RPMI8226 (cell line): ENCODE results near the gene PRPSAP2.

ENCODE experiments used
- DNase-seq: peaks from one replicate; pipeline ENCODE4 v3.0.0-alpha.2; 2015

The PRPSAP2 gene

DNA sequence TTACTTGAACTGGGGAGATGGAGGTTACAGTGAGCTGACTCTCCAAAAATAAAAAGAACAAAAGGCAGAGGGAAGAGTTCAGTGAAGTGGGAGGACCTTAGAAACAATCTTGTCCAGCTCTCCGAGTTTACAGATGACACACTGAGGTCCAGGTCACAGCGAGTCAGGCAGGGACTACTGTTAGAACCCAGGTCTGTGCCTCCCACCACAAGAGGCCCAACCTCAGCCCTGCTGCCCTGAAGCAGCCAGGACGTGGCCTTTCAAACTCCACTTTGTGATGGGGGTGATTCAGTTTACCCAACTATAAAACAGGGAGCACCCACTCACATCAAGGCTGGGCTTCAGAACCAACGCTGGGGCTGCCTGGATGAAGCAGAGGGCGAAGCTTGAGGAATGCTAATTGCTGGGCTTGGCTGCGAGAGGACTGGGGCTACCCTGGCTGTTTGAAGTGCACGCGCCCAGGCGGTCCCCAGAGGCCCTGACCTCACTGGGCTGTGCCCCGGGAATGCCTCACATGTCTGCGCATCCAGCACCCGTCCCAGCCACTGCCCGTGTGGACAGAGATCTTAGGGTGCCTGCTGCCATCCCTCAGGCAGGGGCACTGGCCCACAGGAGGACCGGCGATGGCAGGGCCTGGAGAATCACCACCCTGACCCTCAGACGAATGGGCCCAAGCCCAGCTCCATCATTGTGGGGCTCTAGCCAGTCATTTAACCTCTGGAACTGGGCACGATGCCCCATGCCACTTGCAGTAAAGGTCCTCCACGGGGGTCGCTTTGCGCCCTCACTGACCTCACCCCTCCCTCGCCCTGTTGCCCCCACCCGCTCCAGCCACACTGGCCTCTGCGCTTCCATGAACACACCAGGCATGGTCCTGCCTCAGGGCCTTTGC, 105.4 kb downstream of the PRPSAP2 start:
- DNase-seq = no peak

DNA sequence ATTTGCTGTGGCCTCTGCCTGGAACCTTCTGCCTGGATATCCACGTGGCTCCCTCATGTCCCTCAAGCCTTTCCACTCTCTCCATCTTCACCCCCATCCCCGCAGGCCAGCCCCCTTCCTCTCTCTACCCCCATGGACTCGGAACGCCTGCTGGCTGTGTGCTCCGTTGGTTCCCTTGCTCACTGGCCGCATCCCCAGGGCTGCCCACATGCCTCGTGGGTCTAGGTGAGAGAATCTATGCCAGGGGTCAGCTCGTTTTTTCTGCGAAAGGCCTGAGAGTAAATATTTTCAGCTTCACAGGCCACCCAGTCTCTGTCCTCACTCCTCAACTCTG, 106.1 kb downstream of the PRPSAP2 start:
- DNase-seq = no peak

DNA sequence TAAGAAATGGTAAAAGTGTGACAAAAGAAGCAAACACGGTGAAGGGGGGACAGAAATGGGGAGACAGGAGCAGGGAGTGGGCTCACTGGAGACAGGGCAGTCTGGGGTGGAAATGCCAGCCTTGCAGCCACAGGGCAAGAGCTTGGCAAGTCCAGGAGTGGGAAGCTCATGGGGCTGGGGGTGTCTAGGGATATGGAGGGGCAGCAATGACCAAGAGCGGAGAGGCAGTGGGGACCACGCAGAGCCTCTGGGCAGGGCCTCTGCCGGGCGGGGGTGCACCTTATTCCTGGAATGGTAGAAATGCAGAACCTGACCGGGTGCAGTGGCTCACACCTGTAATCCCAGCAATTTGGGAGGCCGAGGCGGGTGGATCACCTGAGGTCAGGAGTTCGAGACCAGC, 106.6 kb downstream of the PRPSAP2 start:
- no peak for DNase-seq

DNA sequence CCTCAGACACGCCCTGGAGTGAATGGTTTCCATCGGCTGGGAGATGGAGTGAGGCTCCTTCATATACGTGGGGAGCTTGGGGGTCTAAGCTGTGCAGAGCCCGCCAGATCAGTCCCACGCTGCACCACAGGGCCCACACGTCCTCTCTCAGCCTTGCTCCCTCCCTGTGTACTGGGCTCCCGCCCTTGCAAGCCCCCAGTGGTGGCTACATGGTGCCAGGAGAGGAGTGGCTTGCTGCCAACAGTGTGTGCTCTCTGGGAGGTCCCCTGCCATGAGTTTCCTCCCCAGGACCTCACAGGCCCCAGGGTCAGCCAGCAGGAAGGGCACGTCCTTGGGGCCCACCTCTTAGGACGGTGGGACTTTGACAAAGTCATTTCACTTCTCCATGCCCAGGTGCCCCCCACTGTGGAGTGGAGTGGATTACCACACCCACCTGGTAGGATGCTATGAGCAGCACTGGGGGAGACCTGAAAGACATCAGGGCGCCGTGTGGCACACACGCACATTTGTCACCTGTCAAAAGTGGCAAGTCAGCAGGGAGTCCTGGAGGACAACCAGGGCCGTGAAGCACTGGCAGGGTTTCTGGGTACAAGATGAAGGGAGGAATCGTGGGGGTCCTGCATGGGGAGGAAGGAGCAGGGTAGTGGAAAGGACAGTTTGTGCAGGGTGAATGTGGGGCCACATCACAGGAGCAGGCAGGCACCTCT, 107.8 kb downstream of the PRPSAP2 start:
- peak; percentile 21 for DNase-seq

DNA sequence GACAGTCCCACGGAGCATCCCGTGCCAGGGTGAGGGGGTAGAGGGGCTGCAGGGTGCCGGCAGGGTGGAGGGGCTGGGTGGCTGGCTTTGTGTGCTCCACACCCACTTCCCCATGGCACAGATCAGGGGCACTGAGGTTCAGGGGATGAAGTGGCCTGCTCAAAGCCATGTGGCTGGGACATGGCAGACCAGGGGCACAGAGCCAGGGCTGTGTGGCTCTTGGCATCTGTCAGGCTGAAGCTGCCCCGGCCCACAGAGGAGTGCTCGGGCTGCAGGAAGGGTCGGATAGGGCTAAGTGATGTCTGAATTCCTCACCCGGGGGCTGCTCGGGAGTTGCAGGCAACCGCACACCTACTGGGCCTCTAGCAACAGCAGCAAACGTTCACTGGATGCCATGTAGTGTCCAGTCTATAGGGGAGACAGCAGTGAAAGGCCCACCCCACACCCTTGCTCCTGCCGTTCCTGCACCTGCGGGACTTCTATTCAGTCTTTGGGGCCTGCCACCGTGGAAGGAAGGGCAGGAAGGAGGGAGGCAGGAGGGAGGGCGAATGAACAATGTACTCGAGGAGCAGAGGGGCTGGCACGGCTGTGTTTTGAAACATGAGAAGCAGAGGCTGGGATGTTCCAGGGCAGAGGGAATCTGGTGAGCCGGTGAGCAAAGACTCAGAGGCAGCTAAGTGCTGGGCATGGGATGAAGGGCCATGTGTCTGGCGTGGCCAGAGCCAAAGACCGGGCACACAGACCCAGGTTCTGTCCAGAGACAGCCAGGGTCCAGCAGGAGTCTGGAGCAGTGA, 109.1 kb downstream of the PRPSAP2 start:
- DNase-seq = no peak

DNA sequence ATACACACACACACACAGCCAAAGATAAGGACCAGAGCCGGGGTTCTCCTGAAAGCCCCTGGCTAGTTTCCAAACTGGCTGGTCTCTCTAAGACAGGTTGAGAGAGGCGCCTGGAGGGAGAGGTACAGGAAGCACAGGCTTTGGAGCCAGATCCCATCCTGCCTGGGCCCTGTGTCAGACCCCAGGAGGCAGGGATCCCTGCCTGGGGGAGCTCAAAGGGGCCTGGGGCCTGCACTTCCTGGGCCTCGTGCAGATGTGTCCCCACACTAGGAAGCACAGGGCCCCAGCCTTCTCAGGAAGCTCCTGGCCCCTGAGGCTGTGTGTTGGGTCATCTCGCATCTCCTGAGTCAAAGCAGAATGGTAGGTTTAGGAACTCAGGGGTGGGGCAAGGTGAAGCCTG, 110.0 kb downstream of the PRPSAP2 start:
- DNase-seq = no peak

DNA sequence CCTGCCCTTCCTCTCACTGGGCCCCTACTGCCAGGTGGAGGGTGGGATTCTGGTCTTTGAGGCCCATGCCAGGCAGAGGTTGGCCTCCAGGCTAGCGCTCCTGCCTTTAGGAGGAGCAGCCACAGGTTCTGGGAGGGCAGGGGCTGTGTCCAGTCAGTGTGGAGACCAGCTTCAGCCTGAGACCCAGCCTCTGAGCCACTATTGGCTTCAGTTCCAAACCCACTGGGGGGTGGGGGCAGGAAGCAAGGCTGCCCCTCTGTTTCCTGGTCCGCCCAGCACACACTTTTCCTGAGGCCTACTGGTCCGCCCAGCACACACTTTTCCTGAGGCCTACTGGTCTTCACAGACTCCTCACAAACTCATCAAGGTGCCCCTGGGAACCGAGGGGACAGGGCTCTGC, 110.4 kb downstream of the PRPSAP2 start:
- no peak for DNase-seq

DNA sequence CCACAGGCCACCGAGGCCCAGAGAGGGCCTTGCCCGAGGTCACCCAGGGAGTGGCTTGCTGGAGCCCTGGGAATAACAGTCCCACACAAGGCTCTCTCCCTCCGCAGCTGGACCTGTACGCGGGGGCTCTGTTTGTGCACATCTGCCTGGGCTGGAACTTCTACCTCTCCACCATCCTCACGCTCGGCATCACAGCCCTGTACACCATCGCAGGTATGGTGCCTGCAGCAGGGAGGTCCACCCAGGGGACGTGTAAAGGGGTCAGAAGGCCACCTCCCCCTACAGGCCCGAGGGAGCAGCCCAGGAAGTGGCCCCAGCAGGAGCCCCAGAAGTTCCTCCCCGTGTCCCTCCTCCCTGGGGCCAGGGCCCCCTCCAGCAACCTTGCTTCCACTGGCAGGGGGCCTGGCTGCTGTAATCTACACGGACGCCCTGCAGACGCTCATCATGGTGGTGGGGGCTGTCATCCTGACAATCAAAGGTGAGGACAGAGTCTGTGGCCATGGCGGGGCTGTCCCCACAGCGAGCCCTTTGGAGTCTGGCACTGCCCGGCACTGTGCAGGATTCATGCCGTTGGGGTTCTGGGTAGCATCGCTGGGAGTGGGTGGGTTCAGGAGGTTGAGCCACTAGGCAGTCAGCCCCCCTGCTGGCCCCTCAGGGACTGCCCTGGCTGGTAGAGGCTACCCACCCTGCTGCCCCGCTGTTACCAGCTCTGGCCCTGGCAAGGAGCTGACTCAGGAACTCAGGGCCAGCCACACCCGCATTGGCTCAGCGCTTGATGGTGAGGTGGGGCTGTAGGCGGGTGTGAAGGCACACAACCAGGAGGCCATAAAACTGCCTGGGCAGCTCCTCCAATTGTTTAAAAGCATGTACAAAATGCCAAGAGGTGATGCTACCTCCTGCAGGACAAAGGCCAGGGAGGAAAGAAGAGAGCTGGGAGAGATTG, 111.3 kb downstream of the PRPSAP2 start:
- DNase-seq = peak; percentile 8

DNA sequence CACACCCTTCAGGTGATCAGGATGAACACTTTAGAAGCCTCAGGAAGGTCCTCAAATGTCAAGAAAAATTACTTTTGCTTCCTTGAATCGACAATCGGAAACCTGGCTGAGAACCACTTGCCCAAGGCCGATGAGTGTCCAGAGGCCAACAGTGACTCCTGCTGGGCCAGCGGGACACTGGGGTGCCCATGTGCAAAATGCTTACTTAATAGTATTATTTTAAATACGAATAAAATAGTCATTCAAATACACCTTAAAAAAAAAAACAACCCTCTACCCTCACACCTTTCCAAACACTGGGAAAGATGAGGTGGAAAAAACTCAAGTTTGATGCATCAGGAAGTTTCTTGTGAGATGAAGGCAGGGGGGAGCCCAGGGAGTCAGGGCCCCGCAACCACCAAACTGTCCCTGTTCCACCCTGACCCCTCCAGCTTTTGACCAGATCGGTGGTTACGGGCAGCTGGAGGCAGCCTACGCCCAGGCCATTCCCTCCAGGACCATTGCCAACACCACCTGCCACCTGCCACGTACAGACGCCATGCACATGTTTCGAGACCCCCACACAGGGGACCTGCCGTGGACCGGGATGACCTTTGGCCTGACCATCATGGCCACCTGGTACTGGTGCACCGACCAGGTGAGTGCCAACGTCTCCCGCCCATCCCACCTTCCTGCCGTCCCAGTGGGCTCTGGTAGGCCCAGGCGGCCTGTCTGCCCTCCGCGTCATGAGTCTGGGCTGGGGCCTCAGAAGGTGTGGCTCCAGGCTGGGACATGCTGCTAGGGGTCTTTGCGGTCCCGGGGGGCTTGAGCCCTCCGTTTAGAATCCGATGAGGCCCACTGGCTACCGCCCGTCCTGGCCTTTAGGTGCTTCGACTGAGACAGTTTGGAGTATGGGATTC, 112.9 kb downstream of the PRPSAP2 start:
- DNase-seq = no peak

DNA sequence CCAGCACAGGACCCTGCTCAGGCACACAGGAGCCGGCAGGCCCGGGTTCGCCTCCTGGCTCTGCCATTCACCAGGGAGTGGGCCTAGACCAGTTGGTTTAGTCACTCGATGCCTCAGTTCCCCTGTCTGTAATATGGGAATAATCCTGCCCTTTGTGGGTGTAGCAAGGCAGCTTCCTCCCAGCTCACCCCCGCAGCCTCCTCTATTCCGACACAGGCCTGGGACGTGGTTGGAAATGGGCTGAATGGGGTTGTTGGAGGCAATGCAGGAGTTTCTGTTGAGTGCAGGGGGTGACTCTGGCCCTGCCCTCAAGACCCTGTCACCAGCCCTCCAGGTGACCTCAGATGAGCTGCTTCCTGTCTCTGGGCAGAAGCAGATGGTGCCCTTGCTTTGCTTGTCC, 113.9 kb downstream of the PRPSAP2 start:
- DNase-seq = no peak

DNA sequence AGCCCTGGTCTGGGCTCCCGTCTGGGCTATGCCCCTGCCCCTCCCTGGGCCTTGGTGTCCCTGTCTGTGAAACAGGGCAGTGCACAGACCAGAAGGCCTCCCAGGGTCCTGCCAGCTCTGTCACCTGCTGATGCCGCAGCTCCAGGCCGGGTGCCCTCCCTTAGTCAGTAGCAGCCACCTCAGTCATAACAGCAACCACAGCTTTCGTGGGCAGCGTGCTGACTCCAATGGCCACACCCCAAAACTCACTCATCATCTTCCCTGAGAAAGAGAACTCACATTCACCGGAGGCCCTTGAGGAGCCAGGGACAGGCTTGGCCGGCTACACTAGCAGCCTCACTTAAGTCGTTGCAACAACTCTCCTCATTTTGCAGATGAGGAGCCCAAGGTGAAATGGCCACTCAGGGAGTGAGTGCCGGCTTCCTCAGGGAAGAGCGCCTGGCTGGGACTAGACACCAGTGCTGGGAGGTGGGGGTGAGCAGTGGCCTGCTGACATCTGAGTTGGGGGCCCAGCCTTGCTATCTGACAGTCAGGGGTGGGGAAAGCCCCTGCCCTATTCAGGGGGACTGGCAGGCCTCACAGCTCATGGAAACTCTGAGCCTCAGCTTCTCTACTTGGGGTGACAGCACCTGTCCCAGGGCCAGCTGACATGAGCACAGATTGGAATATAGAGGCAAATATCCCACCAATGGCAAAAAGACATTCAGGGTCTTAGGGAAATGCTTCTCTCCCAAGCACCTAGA, 116.6 kb downstream of the PRPSAP2 start:
- no peak for DNase-seq

DNA sequence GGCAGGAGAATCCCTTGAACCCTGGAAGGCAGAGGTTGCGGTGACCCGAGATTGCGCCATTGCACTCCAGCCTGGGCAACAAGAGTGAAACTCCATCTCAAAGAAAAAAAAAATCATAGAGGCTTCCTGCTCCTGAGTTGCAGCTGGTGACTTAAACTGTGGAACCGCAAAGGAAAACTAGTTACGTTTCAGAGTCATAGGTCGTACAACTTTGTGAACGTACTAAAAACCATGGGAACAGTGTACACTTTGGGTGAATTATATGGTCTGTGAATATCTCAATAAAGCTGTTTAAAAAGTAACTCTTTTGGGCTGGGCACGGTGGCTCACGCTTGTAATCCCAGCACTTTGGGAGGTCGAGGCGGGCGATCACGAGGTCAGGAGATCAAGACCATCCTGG, 117.7 kb downstream of the PRPSAP2 start:
- no peak for DNase-seq

DNA sequence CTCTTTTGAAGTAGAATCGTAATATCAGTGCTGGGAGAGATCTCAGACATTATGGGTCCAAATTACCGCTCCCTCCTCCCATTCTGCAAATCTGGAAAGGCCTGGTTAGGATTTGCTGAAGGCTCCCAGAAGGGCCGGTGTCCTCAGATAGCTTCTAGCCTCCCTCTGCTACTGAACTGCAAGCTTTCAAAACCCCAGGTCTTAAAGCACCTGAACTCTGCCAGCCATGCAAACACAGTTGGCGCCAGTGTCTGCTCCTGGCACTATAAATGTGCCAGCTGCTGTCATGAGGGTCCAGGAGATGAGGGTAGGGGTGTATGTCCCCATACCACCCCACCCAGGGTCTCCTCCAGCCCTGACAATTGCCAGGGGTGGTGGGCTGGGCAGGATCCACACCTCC, 118.3 kb downstream of the PRPSAP2 start:
- DNase-seq = no peak

DNA sequence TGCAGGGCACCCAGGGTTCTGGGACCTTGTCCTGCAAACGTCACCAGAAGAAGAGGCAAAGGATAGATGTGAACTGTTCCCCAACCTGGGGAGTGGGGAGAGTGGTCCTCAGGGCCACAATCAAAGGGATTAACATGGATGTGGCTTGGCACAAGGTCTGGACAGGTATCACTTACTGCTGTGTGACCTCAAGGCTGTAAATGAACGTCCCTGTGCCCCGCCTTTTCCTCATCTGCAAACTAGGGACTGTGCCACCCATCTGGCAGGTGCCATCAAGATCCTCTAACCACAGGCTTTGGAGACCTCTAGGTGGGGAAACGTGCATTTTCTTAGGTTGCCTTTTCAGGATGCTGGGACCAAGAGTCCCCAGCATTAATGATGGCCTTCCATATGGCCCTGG, 119.1 kb downstream of the PRPSAP2 start:
- DNase-seq = no peak

DNA sequence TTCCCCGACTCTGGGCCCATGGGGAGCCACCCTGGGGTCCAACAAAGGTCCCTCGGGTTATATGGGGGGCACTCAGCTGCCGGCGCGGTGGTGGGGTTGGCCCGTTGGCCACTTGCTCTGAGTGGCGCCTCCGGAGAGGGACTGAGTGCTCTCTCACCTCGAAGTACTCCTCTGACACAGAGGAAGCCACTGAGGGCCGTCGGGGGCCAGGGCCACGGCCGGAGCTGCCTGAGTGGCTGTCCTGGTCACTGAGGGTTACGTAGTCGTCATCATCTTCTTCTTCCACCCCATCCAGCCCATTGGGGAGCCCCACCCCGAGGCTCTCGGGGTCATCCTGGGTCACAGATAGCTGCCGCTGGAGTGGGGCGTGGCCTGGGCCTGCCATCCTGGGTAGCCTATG, 119.7 kb downstream of the PRPSAP2 start:
- DNase-seq = no peak

DNA sequence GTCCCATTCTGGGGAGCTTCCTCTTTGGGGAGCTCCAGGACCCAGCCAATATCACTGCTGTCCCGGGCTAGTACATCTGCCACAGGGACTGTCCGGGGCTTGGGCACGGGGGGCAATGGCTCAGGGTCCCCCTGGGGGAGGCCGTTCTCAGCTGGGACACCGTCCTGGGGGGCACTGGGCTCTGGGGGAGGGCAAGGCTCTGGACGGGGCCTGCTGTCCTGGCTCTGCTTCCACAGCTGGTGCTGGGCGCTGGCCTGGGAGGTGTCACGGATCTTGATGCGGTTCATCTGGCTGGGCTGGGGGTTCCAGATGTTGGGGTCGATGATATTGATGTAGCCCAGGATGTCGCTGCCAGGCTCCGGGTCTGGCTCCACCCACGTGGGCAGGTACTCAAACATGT, 120.1 kb downstream of the PRPSAP2 start:
- DNase-seq = no peak

DNA sequence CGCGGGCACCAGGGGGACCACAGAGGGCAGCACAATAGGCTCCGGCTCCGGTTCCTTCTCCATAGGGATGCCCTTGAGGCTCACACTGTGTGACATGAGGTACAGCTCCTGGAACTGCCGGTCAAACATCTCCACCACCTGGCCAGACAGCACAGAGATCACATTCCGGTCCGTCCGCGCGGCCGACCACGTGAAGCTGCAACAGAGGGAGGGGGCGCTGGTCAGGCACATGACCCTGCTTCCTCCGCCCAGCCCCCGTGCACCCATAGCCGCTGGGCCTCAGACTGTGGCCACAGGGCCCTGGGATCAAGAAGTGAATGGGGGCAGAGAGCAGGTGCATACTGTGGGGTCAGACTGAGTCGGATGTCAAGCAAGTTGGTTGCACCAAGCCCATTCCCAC, 120.7 kb downstream of the PRPSAP2 start:
- no peak for DNase-seq
